GM18858 (cell line): ENCODE measurements around the gene C1orf167.

Experiments
- ATAC-seq: cut with Tn5 transposase; IDR thresholded peaks from one replicate; pipeline ENCODE4 v1.9.1; 2021; ENCODE audit not compliant: unreplicated experiment

The C1orf167 gene

GRCh38 chr1:11736746-11737639 is 25.0 kb upstream of the C1orf167 start:
- no peak for ATAC-seq

DNA sequence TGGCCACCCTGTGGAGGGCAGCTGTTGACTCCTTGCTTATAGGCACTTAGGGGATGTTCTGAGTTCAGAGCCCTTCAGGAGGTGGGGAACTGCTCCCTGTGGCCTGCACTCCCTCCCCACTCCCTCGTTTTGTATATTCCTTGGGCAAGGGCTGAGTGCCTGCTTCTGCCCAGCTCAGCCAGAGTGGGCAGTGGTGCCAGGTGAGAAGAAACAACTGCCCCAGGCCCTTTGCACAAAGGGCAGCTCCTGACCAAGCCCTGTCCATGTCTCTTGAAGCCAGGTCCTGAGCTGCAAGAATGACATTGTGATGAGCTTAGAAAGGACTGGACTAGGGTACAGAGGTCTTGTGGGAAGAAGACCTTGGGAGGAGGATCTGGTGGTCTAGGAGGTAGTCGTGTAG is 23.9 kb upstream of the C1orf167 start:
- no peak for ATAC-seq

DNA sequence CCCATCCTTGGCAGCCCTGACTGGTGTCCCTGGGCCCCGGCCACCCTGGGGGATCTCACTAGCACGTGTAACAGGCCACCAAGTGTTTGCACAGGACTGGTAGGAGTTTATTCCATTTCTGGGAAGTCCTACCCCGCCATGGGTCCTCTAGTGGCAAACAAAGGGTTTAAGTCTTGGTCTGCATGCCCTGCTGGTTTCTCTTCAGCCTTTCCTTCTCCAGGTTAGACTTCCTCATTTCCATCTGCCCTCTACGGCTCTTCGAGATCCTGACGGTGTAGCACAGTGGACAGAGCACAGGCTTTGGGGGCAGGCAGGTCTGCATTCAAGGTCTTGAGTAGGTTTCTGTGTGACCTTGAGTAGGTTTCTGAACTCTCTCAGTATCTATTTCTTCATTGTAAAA is 23.2 kb upstream of the C1orf167 start:
- ATAC-seq: no peak

DNA sequence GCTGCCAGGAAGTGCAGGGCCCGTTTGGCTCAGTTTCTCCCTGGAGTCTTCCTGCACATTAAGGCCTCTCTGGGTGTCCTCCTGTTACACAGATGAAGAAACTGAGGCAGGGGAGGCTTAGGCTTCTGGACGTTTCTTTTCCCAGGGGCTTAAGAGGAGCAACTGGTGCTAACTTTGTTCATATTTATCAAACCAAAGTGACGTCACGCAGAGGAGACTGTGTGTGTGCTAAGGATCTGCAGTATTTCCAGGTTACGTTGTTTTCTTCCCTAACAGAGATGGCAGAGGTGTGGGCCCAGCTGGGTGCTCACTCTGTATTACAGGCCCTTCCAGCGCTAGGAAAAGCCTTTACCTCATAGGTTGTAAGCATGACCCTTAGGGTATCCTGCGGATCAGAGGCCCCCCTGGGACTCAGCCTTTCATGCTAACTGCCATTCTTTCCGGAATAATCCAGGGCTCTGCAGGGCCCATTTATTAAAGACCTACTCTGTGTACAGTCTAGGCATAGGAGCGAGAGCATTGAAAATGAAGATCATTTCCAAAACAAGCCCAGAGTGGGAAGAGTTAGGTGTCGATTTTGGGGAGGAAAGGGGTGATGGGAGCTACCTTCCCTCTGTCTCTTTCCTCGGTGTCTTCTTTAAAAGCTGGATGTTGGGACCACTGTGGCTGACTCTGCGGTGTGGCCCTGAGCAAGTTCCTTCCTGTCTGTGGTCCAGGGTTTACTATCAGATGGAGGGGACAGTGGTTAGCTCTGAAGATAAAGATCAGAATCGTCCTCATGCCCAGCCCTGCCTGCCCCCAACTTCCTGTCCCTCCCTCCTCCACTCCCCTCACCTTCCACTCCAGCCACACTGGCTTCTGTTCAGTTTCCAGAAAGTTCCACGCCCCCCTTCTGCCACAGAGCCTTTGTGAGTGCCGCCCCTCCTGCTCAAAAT is 21.5 kb upstream of the C1orf167 start:
- ATAC-seq: no peak

DNA sequence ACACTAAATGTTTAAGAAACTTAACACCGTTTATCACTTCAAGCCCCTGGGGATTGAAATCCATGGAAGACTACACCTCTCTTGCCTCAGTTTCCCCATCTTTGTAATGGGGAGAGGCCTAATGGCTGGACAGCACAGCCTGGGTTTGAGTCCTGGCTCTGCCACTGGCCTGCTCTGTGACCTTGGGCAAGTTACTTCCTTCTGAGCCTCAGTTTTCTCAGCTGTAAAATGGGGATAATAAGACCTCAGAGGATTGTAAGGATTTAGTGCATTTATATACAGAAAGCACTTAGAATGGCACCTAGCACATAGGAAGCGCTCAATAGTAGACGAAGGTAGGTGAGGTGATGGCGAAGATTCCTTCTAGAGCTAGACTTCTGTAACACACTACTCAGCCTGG is 20.5 kb upstream of the C1orf167 start:
- ATAC-seq: no peak

- ATAC-seq: no peak
These were observed 20.0 kb upstream of the C1orf167 start for GRCh38 chr1:11741919-11742558.

- no peak for ATAC-seq
These were observed 17.7 kb upstream of the C1orf167 start for GRCh38 chr1:11744287-11744686.

GRCh38 chr1:11746092-11746491 is 15.9 kb upstream of the C1orf167 start:
- no peak for ATAC-seq

- ATAC-seq: no peak
These were observed 15.1 kb upstream of the C1orf167 start for GRCh38 chr1:11746795-11747487.

- ATAC-seq: no peak
These were observed 13.4 kb upstream of the C1orf167 start for GRCh38 chr1:11748294-11749202.

DNA sequence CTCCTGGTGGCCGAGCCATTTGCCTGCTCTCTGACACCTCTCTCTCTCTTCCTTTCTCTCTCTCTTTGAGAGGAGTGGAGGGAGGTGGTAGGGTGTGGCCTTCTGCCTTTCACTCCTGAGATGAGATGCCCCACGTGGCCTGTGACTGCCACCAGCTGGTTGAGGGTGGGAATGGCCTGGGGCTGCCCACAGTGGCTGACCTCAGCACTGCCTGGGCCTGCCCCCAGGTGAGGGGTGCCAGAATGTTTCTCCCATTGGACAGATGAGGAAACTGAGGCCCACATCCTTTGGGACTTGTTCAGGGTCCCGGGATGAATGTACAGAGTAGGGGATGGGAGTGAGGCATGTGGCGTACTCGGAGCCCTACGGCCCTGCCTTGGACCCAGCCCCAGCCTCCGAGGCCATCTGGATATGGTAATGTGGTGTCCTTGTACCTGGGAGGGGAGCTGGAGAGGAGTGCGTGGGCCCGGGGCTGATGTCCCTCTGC is 12.7 kb upstream of the C1orf167 start:
- no peak for ATAC-seq

DNA sequence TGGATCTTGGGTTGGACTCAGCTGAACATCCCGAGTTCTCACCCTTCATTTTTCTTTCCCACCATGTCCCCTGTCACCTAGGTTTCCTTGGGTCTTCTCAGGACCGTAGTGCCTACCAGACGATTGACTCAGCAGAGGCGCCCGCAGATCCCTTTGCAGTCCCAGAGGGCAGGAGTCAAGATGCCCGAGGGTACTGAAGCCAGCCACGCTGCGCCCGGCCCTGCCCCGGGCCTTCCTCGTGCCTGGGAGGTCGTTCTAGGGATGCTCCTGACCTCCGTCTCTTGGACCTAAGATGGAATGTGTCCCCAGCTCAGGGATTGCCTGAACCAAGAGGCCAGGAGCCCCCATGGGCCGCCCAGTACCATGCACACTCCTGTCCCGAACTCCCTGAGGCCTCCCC is 12.0 kb upstream of the C1orf167 start:
- no peak for ATAC-seq

DNA sequence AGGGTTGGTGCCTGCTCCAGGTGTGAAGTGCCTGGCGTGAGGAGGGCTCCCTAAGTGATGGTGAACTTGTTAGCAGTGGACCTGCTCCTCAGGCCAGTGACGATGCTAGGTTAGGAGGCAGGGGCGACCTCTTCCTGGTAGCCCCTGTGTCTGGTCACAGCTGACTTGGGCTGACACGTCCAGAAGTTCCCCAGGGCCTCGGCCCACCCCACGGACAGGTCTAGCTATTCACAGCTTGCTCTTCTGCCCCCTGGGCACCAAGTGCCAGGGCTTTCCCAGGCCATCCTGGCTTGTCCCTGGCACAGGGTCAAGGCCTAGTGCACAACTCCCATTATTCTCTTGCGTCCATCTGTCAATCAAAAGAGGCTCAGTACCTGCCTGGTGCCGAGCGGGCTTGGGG is 10.9 kb upstream of the C1orf167 start:
- ATAC-seq: no peak

GRCh38 chr1:11752359-11753088 is 9.5 kb upstream of the C1orf167 start:
- ATAC-seq: no peak

- ATAC-seq: no peak
These were observed 8.3 kb upstream of the C1orf167 start for GRCh38 chr1:11753555-11754208.

DNA sequence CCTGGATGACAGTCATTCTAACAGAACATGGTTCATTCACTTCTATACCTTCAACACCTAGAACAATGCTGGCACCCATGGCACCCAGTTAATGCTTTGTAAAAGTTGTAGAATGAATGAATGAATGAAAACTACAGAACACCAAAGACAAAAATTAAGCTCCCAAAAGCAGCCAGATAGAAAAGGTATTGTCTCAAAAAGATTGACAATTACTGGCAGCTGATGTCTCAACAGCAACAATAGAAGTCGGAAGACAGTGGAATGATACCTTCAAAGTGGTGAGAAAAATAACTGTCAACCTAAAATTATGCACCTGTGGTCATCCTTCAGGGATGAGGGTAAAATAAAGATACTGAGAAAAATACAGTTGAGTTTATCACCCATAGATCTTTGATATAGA is 4.9 kb upstream of the C1orf167 start:
- ATAC-seq: no peak

DNA sequence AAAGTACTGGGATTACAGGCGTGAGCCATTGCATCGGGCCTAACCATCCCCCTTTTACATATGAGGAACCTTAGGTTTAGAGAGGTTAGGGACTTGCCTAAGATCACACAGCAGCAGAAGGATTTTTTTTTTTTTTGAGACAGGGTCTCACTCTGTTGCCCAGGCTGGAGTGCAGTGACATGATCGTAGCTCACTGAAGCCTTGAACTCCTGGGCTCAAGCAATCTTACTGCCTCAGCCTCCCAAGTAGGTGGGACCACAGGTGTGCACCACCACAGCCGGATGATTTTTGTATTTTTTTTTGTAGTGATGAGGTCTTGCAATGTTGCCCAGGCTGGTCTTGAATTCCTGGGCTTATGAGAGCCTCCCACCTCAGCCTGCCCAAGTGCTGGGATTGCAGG is 2.2 kb upstream of the C1orf167 start:
- ATAC-seq: no peak

- ATAC-seq: no peak
These were observed 708 bp upstream of the C1orf167 start for GRCh38 chr1:11761285-11761684.
